HTR-8/SVneo (cell line): ENCODE results near the gene ADAM12.

Experiments used
- DNase-seq: peaks from one replicate; pipeline ENCODE4 v3.0.0; 2011; ENCODE audit warnings: low spot score, mixed read lengths; ENCODE audit not compliant: insufficient read length
- FAIRE-seq: peaks from 2 replicates; lab custom pipeline; 2011; peaks lifted over from hg19 to GRCh38; lab: Jason Lieb, UNC

Gene ADAM12

DNA sequence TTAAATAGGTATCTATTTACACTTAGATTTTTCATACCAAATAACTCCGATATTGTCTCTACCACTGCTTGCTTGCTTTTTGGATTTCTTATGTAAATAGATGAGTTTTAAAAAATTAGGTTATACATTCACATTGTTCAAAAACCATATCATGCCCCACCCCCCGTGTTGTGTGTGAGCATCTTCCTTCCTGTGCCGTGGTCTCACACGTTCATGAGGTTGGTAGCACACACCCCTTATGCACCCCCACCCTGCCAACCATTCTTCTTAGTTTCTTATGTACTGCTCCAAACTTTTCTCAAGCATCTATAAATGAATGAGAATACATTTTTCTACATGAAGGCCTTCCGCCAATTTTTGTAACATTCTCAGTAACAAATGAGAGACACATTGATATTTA, 376.3 kb downstream of the ADAM12 start:
- FAIRE-seq, result no peak
- DNase-seq, result no peak

DNA sequence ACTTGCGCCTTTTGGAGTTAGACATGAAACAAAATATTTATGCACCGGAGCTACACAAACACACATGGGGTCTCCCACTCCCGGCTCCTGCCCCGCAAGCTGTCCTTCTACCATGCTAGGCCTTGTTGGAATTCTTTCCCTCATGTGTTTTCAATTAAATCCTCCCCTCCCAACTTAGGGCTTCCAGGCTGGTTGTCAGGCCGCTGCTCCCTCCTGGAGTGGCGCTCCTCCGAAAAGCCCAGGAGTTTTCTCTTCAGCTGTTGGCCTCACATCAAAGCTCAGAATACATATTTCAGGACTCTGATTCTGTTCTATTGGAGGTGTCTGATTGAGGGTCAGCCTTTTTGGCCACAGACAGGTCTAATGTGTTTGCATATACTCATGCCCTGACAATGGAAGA, 378.6 kb downstream of the ADAM12 start:
- no peak for FAIRE-seq
- no peak for DNase-seq

- DNase-seq (no peak), FAIRE-seq (no peak)
These were observed 381.4 kb downstream of the ADAM12 start for GRCh38 chr10:126006906-126007305.

DNA sequence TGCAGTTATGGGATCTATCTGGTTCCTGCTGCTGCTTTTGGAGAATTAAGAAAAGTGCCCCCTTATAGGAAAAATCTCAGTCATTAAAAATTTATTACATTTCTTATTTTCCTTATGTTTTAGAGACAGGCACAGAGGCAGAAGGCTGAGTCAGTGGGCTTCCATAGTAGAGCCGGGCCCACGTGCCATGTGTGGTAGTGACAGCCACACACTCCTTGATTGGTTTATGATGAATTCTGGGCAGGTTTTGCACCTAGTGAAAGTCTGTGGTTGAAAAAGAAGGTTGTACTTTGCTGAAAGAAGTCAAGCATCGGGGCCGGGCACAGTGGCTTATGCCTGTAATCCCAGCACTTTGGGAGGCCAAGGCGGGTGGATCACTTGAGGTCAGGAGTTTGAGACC, 382.0 kb downstream of the ADAM12 start:
- DNase-seq (no peak), FAIRE-seq (no peak)

DNA sequence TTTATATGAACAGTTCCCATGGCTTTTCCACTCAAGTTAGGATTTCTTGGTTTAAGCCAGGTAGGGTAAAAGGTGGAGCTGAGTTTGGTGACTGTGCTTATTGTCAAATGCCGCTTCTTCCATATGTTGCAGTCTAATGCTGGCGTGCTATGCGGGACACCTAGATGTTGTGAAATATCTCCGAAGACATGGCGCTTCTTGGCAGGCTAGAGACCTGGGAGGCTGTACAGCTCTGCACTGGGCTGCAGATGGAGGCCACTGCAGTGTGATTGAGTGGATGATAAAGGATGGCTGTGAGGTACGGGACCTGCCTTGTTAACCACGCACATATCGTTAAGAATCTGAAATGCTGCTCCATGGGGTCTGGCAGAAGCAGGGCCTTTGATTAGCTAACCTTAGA, 383.5 kb downstream of the ADAM12 start:
- FAIRE-seq, result no peak

GRCh38 chr10:126001576-126001975, 386.7 kb downstream of the ADAM12 start:
- DNase-seq (peak; percentile 4), FAIRE-seq (no peak)

More for the DNA sequence above, 383.5 kb downstream of the ADAM12 start:
- DNase-seq, result no peak

GRCh38 chr10:125999694-126000093, 388.6 kb downstream of the ADAM12 start:
- FAIRE-seq, result no peak

GRCh38 chr10:125997586-125997985, 390.7 kb downstream of the ADAM12 start:
- DNase-seq, result no peak
- no peak for FAIRE-seq

More at GRCh38 chr10:125999694-126000093, 388.6 kb downstream of the ADAM12 start:
- DNase-seq, result no peak

- FAIRE-seq (no peak), DNase-seq (no peak)
These were observed 392.5 kb downstream of the ADAM12 start for GRCh38 chr10:125995726-125996304.

- FAIRE-seq (no peak), DNase-seq (no peak)
These were observed 393.7 kb downstream of the ADAM12 start for GRCh38 chr10:125994601-125995000.

GRCh38 chr10:125992254-125992653, 396.0 kb downstream of the ADAM12 start:
- DNase-seq (no peak), FAIRE-seq (no peak)

DNA sequence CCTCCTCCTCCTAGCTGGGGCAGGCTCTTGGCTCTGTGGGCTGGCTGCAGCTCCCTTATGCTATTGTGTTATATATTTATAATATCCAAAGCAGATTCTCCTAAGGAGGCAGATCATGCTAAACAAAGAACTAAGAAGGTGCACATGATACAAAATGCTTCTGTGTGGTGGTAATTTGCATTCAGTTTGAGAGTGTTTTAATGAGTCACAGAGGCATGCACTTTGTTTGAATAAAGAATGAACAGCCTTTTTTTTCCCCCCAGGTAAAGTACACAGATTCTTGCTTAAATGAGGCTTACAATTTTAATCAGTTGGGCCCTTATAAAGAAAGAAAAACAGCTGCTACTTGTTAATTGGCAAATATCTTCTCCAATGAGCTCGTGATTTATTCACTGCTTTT, 396.9 kb downstream of the ADAM12 start:
- DNase-seq (no peak), FAIRE-seq (no peak)

- FAIRE-seq (no peak), DNase-seq (no peak)
These were observed 397.3 kb downstream of the ADAM12 start for GRCh38 chr10:125990974-125991373.

GRCh38 chr10:125989791-125990190, 398.5 kb downstream of the ADAM12 start:
- no peak for FAIRE-seq
- DNase-seq, result no peak

DNA sequence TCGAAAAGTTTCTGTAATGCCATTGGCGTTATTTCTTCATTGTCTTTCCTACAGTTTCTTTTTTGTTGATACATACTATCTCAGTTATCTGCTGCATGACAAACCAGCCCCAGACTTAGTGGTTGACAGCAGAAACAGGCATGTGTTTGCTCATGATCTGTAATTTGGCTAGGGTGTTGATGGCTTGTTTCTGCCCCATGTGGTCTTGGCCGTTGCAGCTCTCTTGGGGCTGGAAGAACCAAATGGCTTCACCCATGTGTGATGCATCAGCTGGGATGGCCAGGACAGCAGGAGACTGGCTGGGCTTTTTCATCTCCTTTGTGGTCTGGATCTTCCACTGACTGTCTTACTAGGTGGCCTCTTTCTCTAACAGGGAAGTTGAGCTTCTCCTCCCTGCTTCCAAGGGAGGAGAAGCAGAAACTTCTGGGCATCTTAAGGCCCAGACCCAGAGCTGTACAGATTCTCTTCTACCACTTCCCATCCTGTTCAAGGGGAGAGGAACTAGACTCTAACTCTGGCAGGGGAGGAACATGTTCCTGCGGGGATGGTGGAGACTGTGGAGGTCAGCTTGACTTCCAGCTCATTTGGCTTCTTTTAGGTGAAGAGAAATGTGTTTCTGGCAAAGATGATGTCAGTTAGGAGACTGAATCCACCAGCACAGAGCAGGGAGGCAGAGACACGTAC, 402.6 kb downstream of the ADAM12 start:
- no peak for FAIRE-seq
- DNase-seq, result no peak

- FAIRE-seq, result no peak
- no peak for DNase-seq
These were observed 403.3 kb downstream of the ADAM12 start for GRCh38 chr10:125984865-125985495.

DNA sequence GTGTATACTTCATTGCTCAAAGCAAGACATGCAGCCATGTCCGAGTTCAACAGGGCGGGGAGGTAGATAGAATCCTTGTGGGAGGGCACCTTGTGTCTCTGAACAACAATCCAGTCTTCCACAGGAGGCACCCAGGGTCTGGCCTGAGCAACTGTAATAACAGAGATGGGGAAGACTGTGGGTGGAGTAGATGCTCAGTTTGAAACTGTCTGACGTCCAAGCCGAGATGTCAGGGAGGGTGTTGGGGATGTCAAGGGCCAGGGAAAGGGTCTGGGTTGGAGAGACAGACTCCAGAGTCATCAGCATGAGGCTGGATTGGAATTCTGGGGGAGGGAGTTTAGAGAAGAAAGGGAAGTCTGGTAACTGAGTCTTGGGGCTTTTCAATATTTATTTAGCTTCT, 403.9 kb downstream of the ADAM12 start:
- no peak for DNase-seq
- no peak for FAIRE-seq

DNA sequence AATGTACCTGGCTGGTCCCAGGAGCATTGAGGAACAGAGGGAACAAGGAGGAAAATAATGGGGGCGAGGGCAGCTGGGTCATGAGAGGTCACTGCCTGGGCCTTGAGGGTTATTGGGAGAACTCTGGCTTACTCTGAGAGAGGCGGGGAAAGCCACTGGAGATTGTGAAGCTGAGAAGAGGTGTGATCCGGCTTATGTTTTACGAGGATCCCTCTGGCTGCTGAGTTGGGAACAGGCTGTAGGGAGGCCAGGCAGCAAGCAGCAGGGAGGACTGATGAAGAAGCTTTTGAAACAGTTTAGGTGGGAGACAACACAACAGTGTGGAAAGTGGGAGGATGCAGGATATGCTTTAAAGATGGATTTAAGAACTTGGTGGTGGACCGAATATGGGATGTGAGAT, 404.6 kb downstream of the ADAM12 start:
- DNase-seq, result no peak
- no peak for FAIRE-seq

DNA sequence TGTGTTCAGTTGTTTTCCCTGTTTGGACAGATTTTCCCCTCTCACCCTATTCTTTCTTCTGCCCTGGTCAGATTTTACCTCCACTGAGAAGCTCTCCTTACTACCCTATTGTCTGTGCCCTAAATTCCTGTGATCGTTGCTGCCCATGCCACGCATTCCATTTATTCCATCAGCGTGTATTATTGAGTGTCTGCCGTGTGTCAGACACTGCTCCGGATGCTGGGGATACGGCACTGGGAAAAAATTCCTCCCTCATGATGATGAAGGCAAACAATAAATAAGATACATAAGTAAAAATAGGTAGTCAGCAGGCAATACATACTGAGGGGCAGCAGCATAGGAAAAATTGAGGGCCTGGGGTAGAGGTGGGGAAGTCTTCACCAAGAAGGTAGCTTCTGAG, 405.1 kb downstream of the ADAM12 start:
- no peak for FAIRE-seq
- DNase-seq, result no peak

DNA sequence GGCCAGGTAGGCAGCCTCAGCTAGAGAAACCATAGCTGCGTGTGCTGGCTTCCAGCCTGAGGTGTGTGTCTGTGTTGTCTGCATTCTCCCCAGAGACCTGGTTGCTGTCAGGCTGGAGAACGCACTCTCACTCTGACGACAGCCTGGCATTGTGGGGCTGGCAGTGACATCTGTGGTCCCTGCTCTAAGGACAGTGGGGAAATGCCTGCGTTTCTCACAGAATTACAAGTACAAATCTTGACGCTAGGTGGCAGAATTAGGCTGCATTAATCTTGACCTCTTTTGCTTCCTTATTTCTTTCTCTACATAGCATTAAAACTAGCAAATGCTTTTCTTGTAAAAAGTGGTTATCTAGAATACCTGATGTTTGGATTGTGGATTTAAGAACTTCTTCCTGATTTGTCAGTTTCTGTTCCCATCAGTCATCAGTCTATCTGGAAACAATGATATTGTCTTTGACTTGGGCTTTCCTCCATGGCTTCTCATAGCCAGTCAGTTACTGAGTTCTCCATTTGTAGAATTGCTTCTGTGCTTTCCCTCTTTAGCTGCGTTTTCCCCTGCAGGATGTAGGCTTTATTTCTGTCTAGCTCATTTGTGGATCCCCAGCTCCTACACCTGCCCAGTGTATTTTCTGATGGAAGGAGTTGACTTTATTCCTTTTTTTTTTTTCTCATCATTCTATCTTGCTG, 405.9 kb downstream of the ADAM12 start:
- FAIRE-seq (no peak), DNase-seq (peak; percentile 41)

GRCh38 chr10:125980521-125981035, 407.7 kb downstream of the ADAM12 start:
- FAIRE-seq (no peak), DNase-seq (no peak)
